WTC11 (cell line): ENCODE measurements around the gene PRPF6. TPM values are rescaled to one million over a fixed set of nuclear protein-coding genes. Genes with fewer than 3 reads are reported as not detected.
A peak's percentile ranks its signal among the peaks of the same experiment; 100 is the strongest.

Experiments
- ATAC-seq: fragments of 200-7000 bp; cut with Tn5 transposase; 2 replicates; pipeline ENCODE4 v1.10.0; 2021; ENCODE audit warnings: mild to moderate bottlenecking, moderate library complexity
- CTCF ChIA-PET: fragments of 300-600 bp; sonication (Branson Sonifier 250); formaldehyde crosslinking; loops from one replicate; lab custom pipeline; 2021; ENCODE audit warnings: antibody characterized with exemption; lab: Charles Lee
- POLR2A ChIA-PET: fragments of 350-600 bp; sonication (Branson Sonifier 250); formaldehyde crosslinking; loops from one replicate; lab custom pipeline; 2021; ENCODE audit warnings: antibody characterized with exemption; lab: Charles Lee
- DNase-seq: peaks from one replicate; pipeline ENCODE4 v3.0.0; 2021; ENCODE audit warnings: low spot score
- H3K27ac Mint-ChIP-seq: 2 replicates; pipeline ENCODE4 v1.8.0; 2021; ENCODE audit warnings: mixed read lengths
- H3K27me3 Mint-ChIP-seq: 2 replicates; pipeline ENCODE4 v1.8.0; 2021; ENCODE audit warnings: low read depth, mild to moderate bottlenecking, moderate library complexity, mixed read lengths
- H3K36me3 Mint-ChIP-seq: 2 replicates; pipeline ENCODE4 v1.8.0; 2021; ENCODE audit warnings: mixed read lengths
- H3K4me1 Mint-ChIP-seq: 2 replicates; pipeline ENCODE4 v1.8.0; 2022; ENCODE audit warnings: mixed read lengths
- H3K4me3 Mint-ChIP-seq: 2 replicates; pipeline ENCODE4 v1.8.0; 2021; ENCODE audit warnings: mild to moderate bottlenecking, moderate library complexity, mixed read lengths
- H3K9me3 Mint-ChIP-seq: 2 replicates; pipeline ENCODE4 v1.8.0; 2021; ENCODE audit warnings: mixed read lengths
- ESRRA ChIP-seq: sonication (generic); formaldehyde crosslinking; IDR thresholded peaks from 2 replicates; pipeline ENCODE4 v1.8.1; 2022; ENCODE audit warnings: mild to moderate bottlenecking, missing genetic modification reagents, borderline replicate concordance
- FOXJ3 ChIP-seq: sonication (generic); formaldehyde crosslinking; IDR thresholded peaks from 2 replicates; pipeline ENCODE4 v1.9.0; 2021; ENCODE audit warnings: missing genetic modification reagents, mild to moderate bottlenecking, borderline replicate concordance
- MXD4 ChIP-seq: fragments of 250-450 bp; sonication (Bioruptor Pico); IDR thresholded peaks from 2 replicates; pipeline ENCODE4 v1.8.0; 2021; ENCODE audit warnings: mild to moderate bottlenecking, moderate library complexity, borderline replicate concordance
- NFE2L1 ChIP-seq: sonication (generic); formaldehyde crosslinking; IDR thresholded peaks from 2 replicates; pipeline ENCODE4 v1.8.1; 2023; ENCODE audit warnings: missing genetic modification reagents
- NFYB ChIP-seq: sonication (generic); formaldehyde crosslinking; conservative IDR thresholded peaks from 2 replicates; pipeline ENCODE4 v1.8.0; 2022; ENCODE audit warnings: low read depth, missing genetic modification reagents
- ZBTB21 ChIP-seq: sonication (generic); formaldehyde crosslinking; IDR thresholded peaks from 2 replicates; pipeline ENCODE4 v1.8.1; 2023; ENCODE audit warnings: mild to moderate bottlenecking, missing genetic modification reagents, borderline replicate concordance
- ZNF423 ChIP-seq: fragments of 250-450 bp; sonication (Bioruptor Pico); IDR thresholded peaks from 2 replicates; pipeline ENCODE4 v2.1.2; 2022; ENCODE audit warnings: mild to moderate bottlenecking, moderate library complexity
- ZNF671 ChIP-seq: fragments of 250-450 bp; sonication (Bioruptor Pico); IDR thresholded peaks from 2 replicates; pipeline ENCODE4 v1.8.0; 2021; ENCODE audit warnings: mild to moderate bottlenecking
- total RNA-seq: library from RNA; stranded (reverse); gene quantifications from 3 replicates; pipeline ENCODE4 v1.2.3, GENCODE V29; 2021
- TF ChIP-seq, protein P1 (sequence below): sonication (generic); formaldehyde crosslinking; IDR thresholded peaks from 2 replicates; pipeline ENCODE4 v1.8.1; 2022; ENCODE audit warnings: mild to moderate bottlenecking, missing genetic modification reagents, moderate library complexity, borderline replicate concordance
- TF ChIP-seq, protein P2 (sequence below): sonication (generic); formaldehyde crosslinking; IDR thresholded peaks from 2 replicates; pipeline ENCODE4 v1.8.0; 2023; ENCODE audit warnings: missing genetic modification reagents, mild to moderate bottlenecking, borderline replicate concordance
- TF ChIP-seq, protein P3 (sequence below): sonication (generic); formaldehyde crosslinking; IDR thresholded peaks from 2 replicates; pipeline ENCODE4 v1.8.1; 2022; ENCODE audit warnings: missing genetic modification reagents, borderline replicate concordance
- TF ChIP-seq, protein P4 (sequence below): sonication (generic); formaldehyde crosslinking; IDR thresholded peaks from 2 replicates; pipeline ENCODE4 v1.8.1; 2022; ENCODE audit warnings: mild to moderate bottlenecking, moderate library complexity, missing genetic modification reagents
- TF ChIP-seq, protein P5 (sequence below): sonication (generic); formaldehyde crosslinking; IDR thresholded peaks from 2 replicates; pipeline ENCODE4 v1.8.0; 2022; ENCODE audit warnings: mild to moderate bottlenecking, missing genetic modification reagents
- TF ChIP-seq, protein P6 (sequence below): sonication (generic); formaldehyde crosslinking; IDR thresholded peaks from 2 replicates; pipeline ENCODE4 v1.8.0; 2022; ENCODE audit warnings: mild to moderate bottlenecking, missing genetic modification reagents
- TF ChIP-seq, protein P7 (sequence below): sonication (generic); formaldehyde crosslinking; conservative IDR thresholded peaks from 2 replicates; pipeline ENCODE4 v1.8.1; 2023; ENCODE audit warnings: mild to moderate bottlenecking, low read depth, missing genetic modification reagents, moderate library complexity
- TF ChIP-seq, protein P8 (sequence below): fragments of 250-450 bp; sonication (Bioruptor Pico); IDR thresholded peaks from 2 replicates; pipeline ENCODE4 v2.1.2; 2022; ENCODE audit warnings: mild to moderate bottlenecking, moderate library complexity
- TF ChIP-seq, protein P9 (sequence below): fragments of 250-450 bp; sonication (Bioruptor Pico); IDR thresholded peaks from 2 replicates; pipeline ENCODE4 v1.9.0; 2021; ENCODE audit warnings: mild to moderate bottlenecking

PRPF6 gene
- total RNA-seq, 1 experiment from 2014 or later = 79.4 TPM

DNA sequence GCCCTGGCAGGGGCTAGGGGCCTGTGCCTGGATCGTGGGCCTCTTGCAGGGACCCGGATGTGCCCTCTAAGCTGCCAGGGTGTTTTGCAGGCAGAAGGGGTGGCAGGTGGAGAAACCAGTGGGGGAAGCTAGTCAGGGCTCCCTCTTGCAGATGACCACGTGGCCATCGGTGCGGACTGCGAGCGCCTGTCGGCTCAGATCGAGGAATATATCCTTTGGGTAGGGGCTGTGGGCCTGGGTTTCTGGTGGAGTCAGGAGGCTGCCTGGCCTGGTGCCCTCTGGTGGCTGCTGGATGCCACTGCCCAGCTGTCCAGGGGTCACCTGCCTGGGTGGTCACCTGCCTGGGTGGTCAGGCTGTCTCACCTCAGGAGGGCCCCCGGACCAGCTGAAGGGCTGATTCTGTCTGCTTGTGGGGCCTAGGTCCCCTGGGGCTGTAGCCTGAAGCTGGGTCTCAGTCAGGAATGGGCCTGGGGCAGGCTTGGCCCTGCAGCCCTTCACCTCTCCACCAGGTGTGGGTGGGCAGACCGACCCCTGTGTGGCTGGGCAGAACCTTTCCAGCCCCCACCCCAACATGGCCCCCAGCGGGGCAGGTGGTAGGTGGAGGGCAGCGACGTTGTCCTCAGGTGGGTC, 88.8 kb downstream of the PRPF6 start (continued):
- TF ChIP-seq, protein P1, sequence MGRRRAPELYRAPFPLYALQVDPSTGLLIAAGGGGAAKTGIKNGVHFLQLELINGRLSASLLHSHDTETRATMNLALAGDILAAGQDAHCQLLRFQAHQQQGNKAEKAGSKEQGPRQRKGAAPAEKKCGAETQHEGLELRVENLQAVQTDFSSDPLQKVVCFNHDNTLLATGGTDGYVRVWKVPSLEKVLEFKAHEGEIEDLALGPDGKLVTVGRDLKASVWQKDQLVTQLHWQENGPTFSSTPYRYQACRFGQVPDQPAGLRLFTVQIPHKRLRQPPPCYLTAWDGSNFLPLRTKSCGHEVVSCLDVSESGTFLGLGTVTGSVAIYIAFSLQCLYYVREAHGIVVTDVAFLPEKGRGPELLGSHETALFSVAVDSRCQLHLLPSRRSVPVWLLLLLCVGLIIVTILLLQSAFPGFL (CRISPR knock-in tag) = no peak
- TF ChIP-seq, protein P2, sequence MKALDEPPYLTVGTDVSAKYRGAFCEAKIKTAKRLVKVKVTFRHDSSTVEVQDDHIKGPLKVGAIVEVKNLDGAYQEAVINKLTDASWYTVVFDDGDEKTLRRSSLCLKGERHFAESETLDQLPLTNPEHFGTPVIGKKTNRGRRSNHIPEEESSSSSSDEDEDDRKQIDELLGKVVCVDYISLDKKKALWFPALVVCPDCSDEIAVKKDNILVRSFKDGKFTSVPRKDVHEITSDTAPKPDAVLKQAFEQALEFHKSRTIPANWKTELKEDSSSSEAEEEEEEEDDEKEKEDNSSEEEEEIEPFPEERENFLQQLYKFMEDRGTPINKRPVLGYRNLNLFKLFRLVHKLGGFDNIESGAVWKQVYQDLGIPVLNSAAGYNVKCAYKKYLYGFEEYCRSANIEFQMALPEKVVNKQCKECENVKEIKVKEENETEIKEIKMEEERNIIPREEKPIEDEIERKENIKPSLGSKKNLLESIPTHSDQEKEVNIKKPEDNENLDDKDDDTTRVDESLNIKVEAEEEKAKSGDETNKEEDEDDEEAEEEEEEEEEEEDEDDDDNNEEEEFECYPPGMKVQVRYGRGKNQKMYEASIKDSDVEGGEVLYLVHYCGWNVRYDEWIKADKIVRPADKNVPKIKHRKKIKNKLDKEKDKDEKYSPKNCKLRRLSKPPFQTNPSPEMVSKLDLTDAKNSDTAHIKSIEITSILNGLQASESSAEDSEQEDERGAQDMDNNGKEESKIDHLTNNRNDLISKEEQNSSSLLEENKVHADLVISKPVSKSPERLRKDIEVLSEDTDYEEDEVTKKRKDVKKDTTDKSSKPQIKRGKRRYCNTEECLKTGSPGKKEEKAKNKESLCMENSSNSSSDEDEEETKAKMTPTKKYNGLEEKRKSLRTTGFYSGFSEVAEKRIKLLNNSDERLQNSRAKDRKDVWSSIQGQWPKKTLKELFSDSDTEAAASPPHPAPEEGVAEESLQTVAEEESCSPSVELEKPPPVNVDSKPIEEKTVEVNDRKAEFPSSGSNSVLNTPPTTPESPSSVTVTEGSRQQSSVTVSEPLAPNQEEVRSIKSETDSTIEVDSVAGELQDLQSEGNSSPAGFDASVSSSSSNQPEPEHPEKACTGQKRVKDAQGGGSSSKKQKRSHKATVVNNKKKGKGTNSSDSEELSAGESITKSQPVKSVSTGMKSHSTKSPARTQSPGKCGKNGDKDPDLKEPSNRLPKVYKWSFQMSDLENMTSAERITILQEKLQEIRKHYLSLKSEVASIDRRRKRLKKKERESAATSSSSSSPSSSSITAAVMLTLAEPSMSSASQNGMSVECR = no peak
- TF ChIP-seq ZNF671 (CRISPR knock-in tag) = no peak
- no peak for TF ChIP-seq MXD4
- TF ChIP-seq, protein P3, sequence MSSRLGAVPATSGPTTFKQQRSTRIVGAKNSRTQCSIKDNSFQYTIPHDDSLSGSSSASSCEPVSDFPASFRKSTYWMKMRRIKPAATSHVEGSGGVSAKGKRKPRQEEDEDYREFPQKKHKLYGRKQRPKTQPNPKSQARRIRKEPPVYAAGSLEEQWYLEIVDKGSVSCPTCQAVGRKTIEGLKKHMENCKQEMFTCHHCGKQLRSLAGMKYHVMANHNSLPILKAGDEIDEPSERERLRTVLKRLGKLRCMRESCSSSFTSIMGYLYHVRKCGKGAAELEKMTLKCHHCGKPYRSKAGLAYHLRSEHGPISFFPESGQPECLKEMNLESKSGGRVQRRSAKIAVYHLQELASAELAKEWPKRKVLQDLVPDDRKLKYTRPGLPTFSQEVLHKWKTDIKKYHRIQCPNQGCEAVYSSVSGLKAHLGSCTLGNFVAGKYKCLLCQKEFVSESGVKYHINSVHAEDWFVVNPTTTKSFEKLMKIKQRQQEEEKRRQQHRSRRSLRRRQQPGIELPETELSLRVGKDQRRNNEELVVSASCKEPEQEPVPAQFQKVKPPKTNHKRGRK (CRISPR knock-in tag) = no peak
- TF ChIP-seq ESRRA (CRISPR knock-in tag) = no peak
- TF ChIP-seq, protein P4, sequence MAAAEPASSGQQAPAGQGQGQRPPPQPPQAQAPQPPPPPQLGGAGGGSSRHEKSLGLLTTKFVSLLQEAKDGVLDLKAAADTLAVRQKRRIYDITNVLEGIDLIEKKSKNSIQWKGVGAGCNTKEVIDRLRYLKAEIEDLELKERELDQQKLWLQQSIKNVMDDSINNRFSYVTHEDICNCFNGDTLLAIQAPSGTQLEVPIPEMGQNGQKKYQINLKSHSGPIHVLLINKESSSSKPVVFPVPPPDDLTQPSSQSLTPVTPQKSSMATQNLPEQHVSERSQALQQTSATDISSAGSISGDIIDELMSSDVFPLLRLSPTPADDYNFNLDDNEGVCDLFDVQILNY (CRISPR knock-in tag) = no peak
- no peak for TF ChIP-seq ZBTB21 (CRISPR knock-in tag)
- peak; percentile 97 for TF ChIP-seq ZNF423 (CRISPR knock-in tag)
- no peak for TF ChIP-seq NFE2L1 (CRISPR knock-in tag)
- TF ChIP-seq, all 79 proteins: peak for 6

DNA sequence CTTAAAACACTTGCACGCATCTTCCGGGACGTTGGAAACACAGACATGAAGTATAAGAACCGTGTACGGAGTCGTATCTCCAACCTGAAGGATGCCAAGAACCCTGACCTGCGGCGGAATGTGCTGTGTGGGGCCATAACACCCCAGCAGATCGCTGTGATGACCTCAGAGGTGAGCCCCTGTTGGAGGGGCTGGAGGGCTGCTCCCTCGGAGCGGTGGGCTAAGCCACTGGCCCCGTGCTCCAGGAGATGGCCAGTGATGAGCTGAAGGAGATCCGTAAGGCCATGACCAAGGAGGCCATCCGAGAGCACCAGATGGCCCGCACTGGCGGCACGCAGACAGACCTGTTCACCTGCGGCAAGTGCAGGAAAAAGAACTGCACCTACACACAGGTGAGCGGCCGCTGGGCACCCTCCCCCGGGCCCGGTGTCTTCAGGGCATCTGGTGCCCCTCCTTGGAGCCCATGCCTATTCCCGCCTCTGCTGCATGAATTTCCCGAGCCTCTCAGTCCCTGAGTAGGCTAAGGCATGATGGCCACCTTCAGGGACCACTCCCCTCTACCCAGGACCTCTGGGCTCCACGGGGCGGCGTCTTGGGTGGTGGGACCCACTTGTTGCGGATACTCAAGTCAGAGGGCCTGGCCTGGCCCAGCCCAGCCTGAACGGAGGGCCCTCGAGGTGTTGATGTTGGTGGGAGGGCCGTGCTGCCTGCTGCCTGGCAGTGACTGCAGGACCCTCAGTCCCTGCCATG, 89.5 kb downstream of the PRPF6 start:
- H3K9me3 Mint-ChIP-seq = no peaks in the 10 kb centered on the region
- H3K27ac Mint-ChIP-seq = no peak overlapping the region
- DNase-seq (no peak), ATAC-seq (no peak)
- no peak overlapping the region for H3K4me3 Mint-ChIP-seq
- H3K4me1 Mint-ChIP-seq = peaks cover 15% of the 10 kb centered on the region
- POLR2A ChIA-PET = interaction anchor here (1.5 kb wide), 1 partner anchor 50 kb away, joined by 6 read pairs; no protein-coding TSS in a partner anchor
- CTCF ChIA-PET = interaction anchor here (0.6 to 2.2 kb wide), 13 partner anchors 10 to 353 kb away, joined by 3 to 16 read pairs (median 4); partner anchors contain the start of genes LKAAEAR1, OPRL1 and PRPF6
- no peaks in the 10 kb centered on the region for H3K36me3 Mint-ChIP-seq
- TF ChIP-seq, protein P5, sequence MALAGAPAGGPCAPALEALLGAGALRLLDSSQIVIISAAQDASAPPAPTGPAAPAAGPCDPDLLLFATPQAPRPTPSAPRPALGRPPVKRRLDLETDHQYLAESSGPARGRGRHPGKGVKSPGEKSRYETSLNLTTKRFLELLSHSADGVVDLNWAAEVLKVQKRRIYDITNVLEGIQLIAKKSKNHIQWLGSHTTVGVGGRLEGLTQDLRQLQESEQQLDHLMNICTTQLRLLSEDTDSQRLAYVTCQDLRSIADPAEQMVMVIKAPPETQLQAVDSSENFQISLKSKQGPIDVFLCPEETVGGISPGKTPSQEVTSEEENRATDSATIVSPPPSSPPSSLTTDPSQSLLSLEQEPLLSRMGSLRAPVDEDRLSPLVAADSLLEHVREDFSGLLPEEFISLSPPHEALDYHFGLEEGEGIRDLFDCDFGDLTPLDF = no peak
- TF ChIP-seq, protein P6, sequence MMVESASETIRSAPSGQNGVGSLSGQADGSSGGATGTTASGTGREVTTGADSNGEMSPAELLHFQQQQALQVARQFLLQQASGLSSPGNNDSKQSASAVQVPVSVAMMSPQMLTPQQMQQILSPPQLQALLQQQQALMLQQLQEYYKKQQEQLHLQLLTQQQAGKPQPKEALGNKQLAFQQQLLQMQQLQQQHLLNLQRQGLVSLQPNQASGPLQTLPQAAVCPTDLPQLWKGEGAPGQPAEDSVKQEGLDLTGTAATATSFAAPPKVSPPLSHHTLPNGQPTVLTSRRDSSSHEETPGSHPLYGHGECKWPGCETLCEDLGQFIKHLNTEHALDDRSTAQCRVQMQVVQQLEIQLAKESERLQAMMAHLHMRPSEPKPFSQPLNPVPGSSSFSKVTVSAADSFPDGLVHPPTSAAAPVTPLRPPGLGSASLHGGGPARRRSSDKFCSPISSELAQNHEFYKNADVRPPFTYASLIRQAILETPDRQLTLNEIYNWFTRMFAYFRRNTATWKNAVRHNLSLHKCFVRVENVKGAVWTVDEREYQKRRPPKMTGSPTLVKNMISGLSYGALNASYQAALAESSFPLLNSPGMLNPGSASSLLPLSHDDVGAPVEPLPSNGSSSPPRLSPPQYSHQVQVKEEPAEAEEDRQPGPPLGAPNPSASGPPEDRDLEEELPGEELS (CRISPR knock-in tag) = no peak
- TF ChIP-seq, protein P7, sequence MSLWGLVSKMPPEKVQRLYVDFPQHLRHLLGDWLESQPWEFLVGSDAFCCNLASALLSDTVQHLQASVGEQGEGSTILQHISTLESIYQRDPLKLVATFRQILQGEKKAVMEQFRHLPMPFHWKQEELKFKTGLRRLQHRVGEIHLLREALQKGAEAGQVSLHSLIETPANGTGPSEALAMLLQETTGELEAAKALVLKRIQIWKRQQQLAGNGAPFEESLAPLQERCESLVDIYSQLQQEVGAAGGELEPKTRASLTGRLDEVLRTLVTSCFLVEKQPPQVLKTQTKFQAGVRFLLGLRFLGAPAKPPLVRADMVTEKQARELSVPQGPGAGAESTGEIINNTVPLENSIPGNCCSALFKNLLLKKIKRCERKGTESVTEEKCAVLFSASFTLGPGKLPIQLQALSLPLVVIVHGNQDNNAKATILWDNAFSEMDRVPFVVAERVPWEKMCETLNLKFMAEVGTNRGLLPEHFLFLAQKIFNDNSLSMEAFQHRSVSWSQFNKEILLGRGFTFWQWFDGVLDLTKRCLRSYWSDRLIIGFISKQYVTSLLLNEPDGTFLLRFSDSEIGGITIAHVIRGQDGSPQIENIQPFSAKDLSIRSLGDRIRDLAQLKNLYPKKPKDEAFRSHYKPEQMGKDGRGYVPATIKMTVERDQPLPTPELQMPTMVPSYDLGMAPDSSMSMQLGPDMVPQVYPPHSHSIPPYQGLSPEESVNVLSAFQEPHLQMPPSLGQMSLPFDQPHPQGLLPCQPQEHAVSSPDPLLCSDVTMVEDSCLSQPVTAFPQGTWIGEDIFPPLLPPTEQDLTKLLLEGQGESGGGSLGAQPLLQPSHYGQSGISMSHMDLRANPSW (CRISPR knock-in tag) = no peak
- TF ChIP-seq, protein P8, sequence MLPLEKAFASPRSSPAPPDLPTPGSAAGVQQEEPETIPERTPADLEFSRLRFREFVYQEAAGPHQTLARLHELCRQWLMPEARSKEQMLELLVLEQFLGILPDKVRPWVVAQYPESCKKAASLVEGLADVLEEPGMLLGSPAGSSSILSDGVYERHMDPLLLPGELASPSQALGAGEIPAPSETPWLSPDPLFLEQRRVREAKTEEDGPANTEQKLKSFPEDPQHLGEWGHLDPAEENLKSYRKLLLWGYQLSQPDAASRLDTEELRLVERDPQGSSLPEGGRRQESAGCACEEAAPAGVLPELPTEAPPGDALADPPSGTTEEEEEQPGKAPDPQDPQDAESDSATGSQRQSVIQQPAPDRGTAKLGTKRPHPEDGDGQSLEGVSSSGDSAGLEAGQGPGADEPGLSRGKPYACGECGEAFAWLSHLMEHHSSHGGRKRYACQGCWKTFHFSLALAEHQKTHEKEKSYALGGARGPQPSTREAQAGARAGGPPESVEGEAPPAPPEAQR (CRISPR knock-in tag) = no peak
- TF ChIP-seq, protein P9, sequence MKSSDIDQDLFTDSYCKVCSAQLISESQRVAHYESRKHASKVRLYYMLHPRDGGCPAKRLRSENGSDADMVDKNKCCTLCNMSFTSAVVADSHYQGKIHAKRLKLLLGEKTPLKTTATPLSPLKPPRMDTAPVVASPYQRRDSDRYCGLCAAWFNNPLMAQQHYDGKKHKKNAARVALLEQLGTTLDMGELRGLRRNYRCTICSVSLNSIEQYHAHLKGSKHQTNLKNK (CRISPR knock-in tag) = no peak
- no peak for TF ChIP-seq FOXJ3 (CRISPR knock-in tag)
- TF ChIP-seq NFYB (CRISPR knock-in tag) = no peak
- H3K27me3 Mint-ChIP-seq = no peaks in the 10 kb centered on the region; the same call in 1 of the 2 replicates
